SU-DHL-6 (cell line): ENCODE data around the gene HUWE1.

ENCODE experiments used
- CTCF ChIP-seq: fragments of 200-600 bp; sonication (generic); IDR thresholded peaks from one replicate; pipeline ENCODE4 v1.5.1; 2017; ENCODE audit warnings: antibody characterized with exemption, mild to moderate bottlenecking, low read length, moderate library complexity; ENCODE audit not compliant: insufficient read depth, poor library complexity, severe bottlenecking
- EZH2phosphoT487 ChIP-seq: fragments of 200-600 bp; sonication (generic), shearing (Covaris generic); conservative IDR thresholded peaks from 2 replicates; pipeline ENCODE4 v1.6.1; 2018; ENCODE audit warnings: mild to moderate bottlenecking, antibody characterized with exemption, low read length, moderate library complexity, mixed read lengths

- no peak for TF ChIP-seq CTCF
- no peak for TF ChIP-seq EZH2phosphoT487
Observed at GRCh38 chrX:53677286-53677685, 9.2 kb downstream of the HUWE1 start.
